Measurements from ENCODE around the gene B4GALNT2.

The B4GALNT2 gene

GRCh38 chr17:49193513-49194296 is 61.1 kb downstream of the B4GALNT2 start:
- H3K79me2 ChIP-seq (ENCODE audit: control insufficient read depth, insufficient read depth, low read length, unreplicated experiment): no peaks in the 10 kb centered on the region
- peak overlapping the region; percentile 91 for H3K27ac ChIP-seq (ENCODE audit: low read depth, low read length)
- peak overlapping the region; percentile 95 for H2AFZ ChIP-seq (ENCODE audit: low read length, unreplicated experiment)
- H3K4me3 ChIP-seq (ENCODE audit: low read depth, low read length): peak overlapping the region; percentile 94
- no peaks in the 10 kb centered on the region for H3K36me3 ChIP-seq (ENCODE audit: insufficient read depth, low read length)
- no peaks in the 10 kb centered on the region for H3K27me3 ChIP-seq (ENCODE audit: insufficient read depth, low read length)
- peaks cover 8% of the 10 kb centered on the region for H3K4me1 ChIP-seq (ENCODE audit: control insufficient read depth, insufficient read depth, low read length, unreplicated experiment)

GRCh38 chr17:49194297-49194607 is 61.7 kb downstream of the B4GALNT2 start:
- Histone ChIP-seq H3K27ac (ENCODE audit: low read depth, low read length) (no peak overlapping the region), H3K79me2 (ENCODE audit: control insufficient read depth, insufficient read depth, low read length, unreplicated experiment) (no peaks in the 10 kb centered on the region), H3K36me3 (ENCODE audit: insufficient read depth, low read length) (no peaks in the 10 kb centered on the region), H2AFZ (ENCODE audit: low read length, unreplicated experiment) (peak overlapping the region; percentile 6), H3K27me3 (ENCODE audit: insufficient read depth, low read length) (no peaks in the 10 kb centered on the region), H3K4me3 (ENCODE audit: low read depth, low read length) (no peak overlapping the region), H3K4me1 (ENCODE audit: control insufficient read depth, insufficient read depth, low read length, unreplicated experiment) (peaks cover 8% of the 10 kb centered on the region)

GRCh38 chr17:49195751-49196150 is 63.2 kb downstream of the B4GALNT2 start:
- Histone ChIP-seq H2AFZ (ENCODE audit: low read length, unreplicated experiment) (no peak overlapping the region), H3K4me3 (ENCODE audit: low read depth, low read length) (no peak overlapping the region), H3K27ac (ENCODE audit: low read depth, low read length) (no peak overlapping the region), H3K27me3 (ENCODE audit: insufficient read depth, low read length) (no peaks in the 10 kb centered on the region), H3K36me3 (ENCODE audit: insufficient read depth, low read length) (no peaks in the 10 kb centered on the region), H3K4me1 (ENCODE audit: control insufficient read depth, insufficient read depth, low read length, unreplicated experiment) (peaks cover 8% of the 10 kb centered on the region), H3K79me2 (ENCODE audit: control insufficient read depth, insufficient read depth, low read length, unreplicated experiment) (no peaks in the 10 kb centered on the region)

- no peaks in the 10 kb centered on the region for H3K79me2 ChIP-seq (ENCODE audit: control insufficient read depth, insufficient read depth, low read length, unreplicated experiment)
- H3K36me3 ChIP-seq (ENCODE audit: insufficient read depth, low read length): no peaks in the 10 kb centered on the region
- H2AFZ ChIP-seq (ENCODE audit: low read length, unreplicated experiment): no peak overlapping the region
- no peaks in the 10 kb centered on the region for H3K27me3 ChIP-seq (ENCODE audit: insufficient read depth, low read length)
- H3K4me1 ChIP-seq (ENCODE audit: control insufficient read depth, insufficient read depth, low read length, unreplicated experiment): peaks cover 8% of the 10 kb centered on the region
- no peak overlapping the region for H3K27ac ChIP-seq (ENCODE audit: low read depth, low read length)
- no peak overlapping the region for H3K4me3 ChIP-seq (ENCODE audit: low read depth, low read length)
Observed at GRCh38 chr17:49196520-49196919, 64.0 kb downstream of the B4GALNT2 start.

- H3K4me1 ChIP-seq (ENCODE audit: control insufficient read depth, insufficient read depth, low read length, unreplicated experiment): peaks cover 8% of the 10 kb centered on the region
- 0 out of 2 replicates have a peak, but pooled peaks cover 3% of the 10 kb centered on the region for H3K27me3 ChIP-seq (ENCODE audit: insufficient read depth, low read length)
- H3K4me3 ChIP-seq (ENCODE audit: low read depth, low read length): no peak overlapping the region
- no peak overlapping the region for H3K27ac ChIP-seq (ENCODE audit: low read depth, low read length)
- H3K79me2 ChIP-seq (ENCODE audit: control insufficient read depth, insufficient read depth, low read length, unreplicated experiment): no peaks in the 10 kb centered on the region
- no peaks in the 10 kb centered on the region for H3K36me3 ChIP-seq (ENCODE audit: insufficient read depth, low read length)
- H2AFZ ChIP-seq (ENCODE audit: low read length, unreplicated experiment): peak overlapping the region; percentile 43
Observed at GRCh38 chr17:49197346-49197998, 64.9 kb downstream of the B4GALNT2 start.

GRCh38 chr17:49198211-49198610 is 65.6 kb downstream of the B4GALNT2 start:
- Histone ChIP-seq H3K4me1 (ENCODE audit: control insufficient read depth, insufficient read depth, low read length, unreplicated experiment) (peaks cover 8% of the 10 kb centered on the region), H3K36me3 (ENCODE audit: insufficient read depth, low read length) (no peaks in the 10 kb centered on the region), H2AFZ (ENCODE audit: low read length, unreplicated experiment) (no peak overlapping the region), H3K4me3 (ENCODE audit: low read depth, low read length) (no peak overlapping the region), H3K79me2 (ENCODE audit: control insufficient read depth, insufficient read depth, low read length, unreplicated experiment) (no peaks in the 10 kb centered on the region), H3K27ac (ENCODE audit: low read depth, low read length) (no peak overlapping the region), H3K27me3 (ENCODE audit: insufficient read depth, low read length) (peaks cover 8% of the 10 kb centered on the region; the same call in 1 of the 2 replicates)

GRCh38 chr17:49200423-49201083 is 68.0 kb downstream of the B4GALNT2 start:
- Histone ChIP-seq H3K27me3 (ENCODE audit: insufficient read depth, low read length) (peaks cover 15% of the 10 kb centered on the region), H3K4me3 (ENCODE audit: low read depth, low read length) (no peak overlapping the region), H2AFZ (ENCODE audit: low read length, unreplicated experiment) (no peak overlapping the region), H3K79me2 (ENCODE audit: control insufficient read depth, insufficient read depth, low read length, unreplicated experiment) (no peaks in the 10 kb centered on the region), H3K4me1 (ENCODE audit: control insufficient read depth, insufficient read depth, low read length, unreplicated experiment) (peaks cover 8% of the 10 kb centered on the region), H3K36me3 (ENCODE audit: insufficient read depth, low read length) (no peaks in the 10 kb centered on the region), H3K27ac (ENCODE audit: low read depth, low read length) (no peak overlapping the region)

- no peaks in the 10 kb centered on the region for H3K36me3 ChIP-seq (ENCODE audit: insufficient read depth, low read length)
- no peaks in the 10 kb centered on the region for H3K79me2 ChIP-seq (ENCODE audit: control insufficient read depth, insufficient read depth, low read length, unreplicated experiment)
- no peak overlapping the region for H2AFZ ChIP-seq (ENCODE audit: low read length, unreplicated experiment)
- no peak overlapping the region for H3K27ac ChIP-seq (ENCODE audit: low read depth, low read length)
- peaks cover 22% of the 10 kb centered on the region for H3K27me3 ChIP-seq (ENCODE audit: insufficient read depth, low read length)
- peaks cover 8% of the 10 kb centered on the region for H3K4me1 ChIP-seq (ENCODE audit: control insufficient read depth, insufficient read depth, low read length, unreplicated experiment)
- no peak overlapping the region for H3K4me3 ChIP-seq (ENCODE audit: low read depth, low read length)
Observed at GRCh38 chr17:49201481-49201927, 68.9 kb downstream of the B4GALNT2 start.

GRCh38 chr17:49203796-49204195 is 71.2 kb downstream of the B4GALNT2 start:
- Histone ChIP-seq H3K4me3 (ENCODE audit: low read depth, low read length) (no peak overlapping the region), H3K36me3 (ENCODE audit: insufficient read depth, low read length) (no peaks in the 10 kb centered on the region), H3K79me2 (ENCODE audit: control insufficient read depth, insufficient read depth, low read length, unreplicated experiment) (no peaks in the 10 kb centered on the region), H2AFZ (ENCODE audit: low read length, unreplicated experiment) (no peak overlapping the region), H3K4me1 (ENCODE audit: control insufficient read depth, insufficient read depth, low read length, unreplicated experiment) (no peaks in the 10 kb centered on the region), H3K27ac (ENCODE audit: low read depth, low read length) (no peak overlapping the region), H3K27me3 (ENCODE audit: insufficient read depth, low read length) (peaks cover 32% of the 10 kb centered on the region)

GRCh38 chr17:49204516-49204915 is 71.9 kb downstream of the B4GALNT2 start:
- Histone ChIP-seq H3K36me3 (ENCODE audit: insufficient read depth, low read length) (no peaks in the 10 kb centered on the region), H3K27me3 (ENCODE audit: insufficient read depth, low read length) (peaks cover 32% of the 10 kb centered on the region), H2AFZ (ENCODE audit: low read length, unreplicated experiment) (no peak overlapping the region), H3K4me1 (ENCODE audit: control insufficient read depth, insufficient read depth, low read length, unreplicated experiment) (peaks cover 3% of the 10 kb centered on the region), H3K4me3 (ENCODE audit: low read depth, low read length) (no peak overlapping the region), H3K27ac (ENCODE audit: low read depth, low read length) (no peak overlapping the region), H3K79me2 (ENCODE audit: control insufficient read depth, insufficient read depth, low read length, unreplicated experiment) (no peaks in the 10 kb centered on the region)
